ENCODE measurements around the gene RBSN. TPM values are rescaled to one million over a fixed set of nuclear protein-coding genes. Genes with fewer than 3 reads are reported as not detected.
A peak's percentile ranks its signal among the peaks of the same experiment; 100 is the strongest.

RBSN gene
- total RNA-seq, 4 donors from 2014 or later: 17.2 to 94.9 (median 32.1) TPM

- no peaks in the 10 kb centered on the region for H3K9me3 ChIP-seq
- H3K36me3 ChIP-seq: peaks cover 0 to 58% (median 0%) of the 10 kb centered on the region in 3 donors
- no peaks in the 10 kb centered on the region for H3K27me3 ChIP-seq
- H3K27ac ChIP-seq: no peak overlapping the region
- DNase-seq: no peak
- H3K4me3 ChIP-seq: no peak overlapping the region
- no peaks in the 10 kb centered on the region for H3K4me1 ChIP-seq
- no peak for TF ChIP-seq CTCF (IDR thresholded peaks at IDR 0.05)
- no peak for TF ChIP-seq POLR2A (IDR thresholded peaks at IDR 0.05)
These were observed 27.2 kb downstream of the RBSN start for GRCh38 chr3:15071699-15072098.

DNA sequence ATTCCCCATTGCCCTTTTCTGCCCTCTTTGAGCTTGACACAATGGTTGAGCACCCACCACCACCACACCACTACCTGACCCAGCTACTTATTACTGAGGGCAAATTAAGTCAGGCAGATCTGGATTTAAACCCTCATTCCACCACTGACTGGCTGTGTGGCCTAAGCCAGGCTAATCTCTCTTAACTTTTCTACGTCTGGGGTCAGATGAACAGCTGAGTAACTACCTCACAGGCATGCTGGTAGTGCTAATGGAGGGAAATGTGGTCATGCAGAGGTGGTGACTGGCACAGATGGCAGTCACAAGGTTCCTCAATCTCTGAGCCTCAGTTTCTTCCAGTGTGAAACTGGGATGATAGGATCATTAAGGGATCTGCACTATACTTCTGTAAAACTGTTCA lies 29.5 kb downstream of the RBSN start:
- Histone ChIP-seq H3K27ac (no peak overlapping the region), H3K36me3 (peaks cover 0 to 35% (median 0%) of the 10 kb centered on the region in 3 donors), H3K4me3 (no peak overlapping the region), H3K4me1 (no peaks in the 10 kb centered on the region), H3K9me3 (no peaks in the 10 kb centered on the region), H3K27me3 (no peaks in the 10 kb centered on the region)
- TF ChIP-seq POLR2A (IDR thresholded peaks at IDR 0.05) (no peak), CTCF (IDR thresholded peaks at IDR 0.05) (no peak)
- no peak for DNase-seq

- TF ChIP-seq CTCF (IDR thresholded peaks at IDR 0.05) (no peak), POLR2A (IDR thresholded peaks at IDR 0.05) (no peak)
- peaks cover 0 to 10% (median 0%) of the 10 kb centered on the region in 3 donors for H3K36me3 ChIP-seq
- H3K4me3 ChIP-seq: no peak overlapping the region
- no peak for DNase-seq
- peaks cover 0 to 14% (median 6%) of the 10 kb centered on the region in 4 donors for H3K4me1 ChIP-seq
- H3K27ac ChIP-seq: no peak overlapping the region
- H3K27me3 ChIP-seq: no peaks in the 10 kb centered on the region
- H3K9me3 ChIP-seq: no peaks in the 10 kb centered on the region
These were observed 32.5 kb downstream of the RBSN start for GRCh38 chr3:15066467-15066866.

- Histone ChIP-seq H3K27me3 (no peaks in the 10 kb centered on the region), H3K4me1 (peaks cover 0 to 14% (median 6%) of the 10 kb centered on the region in 4 donors), H3K4me3 (peak overlapping the region; percentile 73 to 93 (median 82)), H3K27ac (peak overlapping the region in 2 of 4 donors; percentile 81 to 88), H3K36me3 (peaks cover 0 to 7% (median 0%) of the 10 kb centered on the region in 3 donors), H3K9me3 (no peaks in the 10 kb centered on the region)
- no peak for DNase-seq
- TF ChIP-seq POLR2A (IDR thresholded peaks at IDR 0.05): no peak
- no peak for TF ChIP-seq CTCF (IDR thresholded peaks at IDR 0.05)
These were observed 33.4 kb downstream of the RBSN start for GRCh38 chr3:15065550-15066007.

- H3K27ac ChIP-seq: peak within 1 kb of the TSS; percentile 81 to 91 (median 86)
- DNase-seq: peak; percentile 88 to 96 (median 92)
- no peaks in the 10 kb centered on the region for H3K27me3 ChIP-seq
- peaks cover 0 to 2% (median 0%) of the 10 kb centered on the region in 3 donors for H3K36me3 ChIP-seq
- peaks cover 0 to 14% (median 6%) of the 10 kb centered on the region in 4 donors for H3K4me1 ChIP-seq
- H3K9me3 ChIP-seq: no peaks in the 10 kb centered on the region
- peak within 1 kb of the TSS; percentile 73 to 93 (median 82) for H3K4me3 ChIP-seq
- TF ChIP-seq CTCF (IDR thresholded peaks at IDR 0.05) (peak in 2 of 6 experiments; percentile 13 to 27), POLR2A (IDR thresholded peaks at IDR 0.05) (peak; percentile 91 to 92)
These were observed 34.0 kb downstream of the RBSN start, which contains the start of gene MRPS25 for GRCh38 chr3:15064835-15065549. Gene MRPS25, minus strand, starts transcription at chr3:15065315. Its CDS starts 121 bp downstream, at chr3:15065194.

Measured in Peyer's patch (tissue), 4 donors.